CD4-positive, alpha-beta T cell treated with Interleukin-1 beta for 1 hour (primary cell): ENCODE data around the gene ITPRID2.

Experiments used
- DNase-seq, 2 donors: peaks; one replicate each; pipeline ENCODE4 v3.0.0-alpha.2; 2020 to 2022

Gene ITPRID2

GRCh38 chr2:181882246-181883020 lies 9.1 kb upstream of the ITPRID2 start:
- DNase-seq = no peak

DNA sequence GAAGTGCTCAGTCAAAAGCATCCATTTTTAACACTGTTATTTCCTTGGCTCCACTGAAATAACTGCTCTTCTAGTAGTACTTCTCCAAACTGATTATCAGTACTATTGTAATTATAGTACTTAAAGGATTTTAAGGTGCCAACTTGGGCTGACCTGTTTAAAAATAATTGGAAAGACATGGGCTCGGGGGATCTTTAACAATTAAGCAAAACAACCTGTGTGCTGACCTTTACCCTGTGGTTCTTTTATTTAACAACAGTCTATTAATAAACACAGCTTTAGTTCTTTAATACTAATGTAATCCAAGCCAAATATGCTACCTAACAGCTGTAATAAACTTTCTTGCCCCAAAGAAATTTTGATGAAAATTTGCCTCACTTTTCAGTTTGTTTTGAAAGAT lies 6.9 kb upstream of the ITPRID2 start:
- DNase-seq = no peak

GRCh38 chr2:181885096-181885495 lies 6.4 kb upstream of the ITPRID2 start:
- no peak for DNase-seq

- DNase-seq = no peak
Measured at GRCh38 chr2:181886192-181886591, 5.3 kb upstream of the ITPRID2 start.

DNA sequence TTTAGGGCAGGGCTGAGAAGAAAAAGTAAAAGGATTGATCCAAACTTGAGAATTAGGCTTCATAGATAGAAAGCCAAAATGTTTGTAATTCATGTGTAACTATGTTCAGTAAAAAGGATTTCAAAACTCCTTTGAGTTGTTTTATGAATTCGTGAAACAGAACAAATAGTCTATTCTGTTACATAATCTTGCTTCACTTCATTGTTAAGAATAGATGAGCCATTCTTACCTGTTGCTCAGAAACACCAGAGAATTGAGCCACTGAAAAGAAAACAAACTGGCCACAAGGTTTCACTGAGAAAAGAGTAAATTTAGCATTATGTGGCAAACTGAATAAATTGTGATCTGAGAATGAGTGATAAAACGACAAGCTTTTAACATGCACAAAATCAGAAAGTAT lies 4.5 kb upstream of the ITPRID2 start:
- no peak for DNase-seq

DNA sequence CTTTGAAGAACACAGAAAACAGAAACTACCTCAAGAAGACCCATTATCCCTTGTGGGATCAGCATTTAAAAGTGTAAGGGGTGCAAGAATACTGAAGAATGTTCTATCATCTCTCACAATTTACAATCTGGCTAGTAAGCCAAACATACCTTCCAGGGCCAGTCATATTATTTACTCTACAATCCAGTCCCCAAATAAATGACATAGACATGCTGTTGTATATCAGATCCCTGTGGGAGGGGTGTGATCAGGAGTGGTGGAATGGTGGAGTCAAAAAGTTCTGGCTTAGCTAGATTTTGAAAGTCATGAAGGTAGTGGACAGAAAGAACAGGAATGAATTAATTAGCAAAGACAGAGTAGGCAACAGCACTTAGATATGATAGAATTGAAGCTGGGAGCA lies 1.8 kb upstream of the ITPRID2 start:
- DNase-seq = no peak

GRCh38 chr2:181890271-181890670 lies 1.3 kb upstream of the ITPRID2 start:
- DNase-seq = no peak

- DNase-seq = peak; percentile 62
Measured at GRCh38 chr2:181891966-181892798, 652 bp downstream of the ITPRID2 start.

GRCh38 chr2:181892799-181893435 lies 1.4 kb downstream of the ITPRID2 start:
- DNase-seq = peak in 1 of 2 donors; percentile 32

- no peak for DNase-seq
Measured at GRCh38 chr2:181894381-181894780, 2.9 kb downstream of the ITPRID2 start.

- DNase-seq = no peak
Measured at GRCh38 chr2:181895818-181896217, 4.3 kb downstream of the ITPRID2 start.

GRCh38 chr2:181896286-181896685 lies 4.8 kb downstream of the ITPRID2 start:
- DNase-seq = no peak

- DNase-seq = no peak
Measured at GRCh38 chr2:181900007-181900651, 8.6 kb downstream of the ITPRID2 start.

GRCh38 chr2:181902625-181903024 lies 11.1 kb downstream of the ITPRID2 start:
- no peak for DNase-seq

DNA sequence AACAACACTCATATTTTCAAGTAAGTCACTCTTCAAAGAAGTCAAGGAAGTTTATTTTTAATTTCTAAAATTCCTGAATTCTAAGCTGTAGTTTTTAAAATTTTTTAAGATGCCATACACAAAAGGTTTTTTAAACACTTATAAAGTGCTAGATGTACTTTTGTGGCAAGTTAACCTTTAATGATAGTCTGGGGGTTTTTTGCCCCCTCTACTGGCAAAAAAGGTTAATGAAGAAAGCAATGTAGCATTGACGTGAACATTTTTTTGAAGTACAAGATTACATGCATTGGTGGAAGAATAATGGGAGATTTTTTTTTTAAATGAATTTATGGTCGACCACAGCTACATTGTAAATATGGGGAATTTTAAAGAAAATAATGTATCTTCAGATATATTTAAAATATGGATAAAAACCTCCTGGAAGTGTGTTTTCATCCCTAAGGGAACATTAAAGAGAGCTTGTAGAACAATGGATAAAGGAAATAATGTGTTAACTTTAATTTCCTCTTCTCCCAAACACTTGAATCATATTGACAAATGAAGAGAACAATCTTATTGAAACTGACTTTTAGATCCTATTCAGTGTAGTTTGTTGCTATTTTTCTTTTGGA lies 12.6 kb downstream of the ITPRID2 start:
- peak in 1 of 2 donors; percentile 55 for DNase-seq

- DNase-seq = no peak
Measured at GRCh38 chr2:181907057-181907456, 15.5 kb downstream of the ITPRID2 start.

- no peak for DNase-seq
Measured at GRCh38 chr2:181907635-181908034, 16.1 kb downstream of the ITPRID2 start.

DNA sequence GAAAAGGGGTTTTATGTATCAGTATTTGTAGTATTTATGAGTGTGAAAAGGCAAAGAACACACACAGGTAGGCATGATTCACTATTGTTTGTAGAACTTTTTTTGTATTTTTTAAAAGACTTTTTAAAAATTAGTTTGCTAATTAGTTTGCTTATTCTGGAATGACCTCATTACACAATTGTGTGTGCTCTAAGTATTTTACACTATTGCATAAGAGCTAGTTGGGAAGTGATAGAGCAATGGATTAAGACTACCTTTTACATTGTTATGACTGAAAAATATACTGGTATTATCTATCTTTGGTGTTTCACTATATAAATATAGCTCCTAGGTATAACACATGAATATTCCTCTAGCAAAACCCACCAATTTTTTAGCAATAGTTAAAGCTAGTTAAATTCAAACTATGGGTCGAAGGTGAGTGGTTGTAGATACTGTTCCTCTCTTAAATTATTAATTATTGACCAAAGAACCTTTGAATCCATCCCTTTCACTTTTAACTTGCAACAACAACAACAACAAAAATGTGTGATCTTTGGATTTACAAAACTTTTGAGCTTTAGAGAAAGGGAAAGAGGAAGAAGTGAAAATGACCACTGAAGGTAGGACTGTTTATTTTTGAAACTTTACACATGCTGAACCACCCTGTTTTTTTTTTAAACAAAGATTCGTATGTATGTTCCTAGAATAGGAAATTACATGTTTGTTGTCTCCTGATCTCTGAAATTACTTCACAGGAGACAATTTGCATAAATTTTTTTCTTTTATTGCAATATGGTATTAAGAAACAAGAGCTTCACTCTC lies 18.7 kb downstream of the ITPRID2 start:
- DNase-seq = no peak

DNA sequence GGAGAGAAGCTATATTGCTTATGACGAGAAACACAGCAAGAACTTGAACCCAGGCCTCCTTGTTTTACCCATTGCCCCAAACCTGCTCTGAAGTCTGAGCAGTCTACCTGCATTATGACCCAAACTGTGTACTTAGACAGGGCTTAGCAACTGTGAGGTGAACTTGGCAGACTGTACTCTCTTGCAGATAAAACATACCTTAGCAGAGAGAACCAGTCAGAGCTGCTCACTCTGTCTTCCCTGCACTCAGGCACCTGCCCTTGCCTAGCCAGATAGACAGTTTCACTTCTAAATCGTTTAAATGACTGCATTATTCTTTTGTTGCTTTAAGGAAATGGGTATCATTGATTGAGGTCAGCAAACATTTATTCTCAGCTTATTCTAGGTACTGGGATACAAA lies 20.3 kb downstream of the ITPRID2 start:
- no peak for DNase-seq

DNA sequence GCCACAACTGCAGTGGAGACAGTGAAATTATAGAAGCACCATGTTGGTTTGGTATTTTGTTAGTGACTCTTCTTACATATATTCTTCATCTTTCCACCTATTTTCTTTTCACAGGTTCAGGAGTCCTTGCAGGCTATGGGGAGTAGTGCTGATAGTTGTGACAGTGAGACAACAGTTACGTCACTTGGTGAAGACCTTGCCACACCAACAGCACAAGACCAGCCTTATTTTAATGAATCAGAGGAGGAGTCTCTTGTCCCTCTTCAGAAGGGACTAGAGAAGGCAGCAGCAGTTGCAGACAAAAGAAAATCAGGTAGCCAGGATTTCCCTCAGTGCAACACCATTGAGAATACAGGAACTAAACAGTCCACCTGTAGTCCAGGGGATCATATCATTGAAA lies 23.6 kb downstream of the ITPRID2 start:
- no peak for DNase-seq
